ENCODE data around the gene LYRM9.

- no peak for TF ChIP-seq CTCF (IDR thresholded peaks at IDR 0.05; ENCODE audit: poor library complexity, severe bottlenecking)
- TF ChIP-seq EP300 (conservative IDR thresholded peaks at IDR 0.05; ENCODE audit: poor library complexity, severe bottlenecking): no peak
- TF ChIP-seq POLR2AphosphoS5 (IDR thresholded peaks at IDR 0.05): no peak
- TF ChIP-seq RAD21 (conservative IDR thresholded peaks at IDR 0.05): no peak
- no peak for TF ChIP-seq TAF1 (IDR thresholded peaks at IDR 0.05; ENCODE audit: low read depth)
- no peak for TF ChIP-seq EZH2 (IDR thresholded peaks at IDR 0.05; ENCODE audit: borderline replicate concordance, insufficient read depth, low read length, poor library complexity, severe bottlenecking)
- TF ChIP-seq MXI1 (conservative IDR thresholded peaks at IDR 0.05; ENCODE audit: poor library complexity, severe bottlenecking): no peak
- TF ChIP-seq SMC3 (conservative IDR thresholded peaks at IDR 0.05; ENCODE audit: poor library complexity): no peak
- TF ChIP-seq REST (IDR thresholded peaks at IDR 0.05; ENCODE audit: borderline replicate concordance): no peak
Observed at GRCh38 chr17:27917000-27917399, 23.8 kb upstream of the LYRM9 start.
